Measurements from ENCODE around the gene TCEANC. TPM values are rescaled to one million over a fixed set of nuclear protein-coding genes. Genes with fewer than 3 reads are reported as not detected.

TCEANC gene
- total and polyA plus RNA-seq, 2 experiments from 2014 or later, result 2.2 to 2.4 TPM

- H3F3A ChIP-seq (ENCODE audit: insufficient read depth), result peaks cover 32% of the 10 kb centered on the region
- H3K4me2 ChIP-seq (ENCODE audit: unreplicated experiment), result no peak overlapping the region
- in situ Hi-C loops (cut with MboI), result loop anchor here (25.0 kb wide), 1 partner anchor 382 kb away; the partner anchor contains the start of gene GEMIN8
- no peak for DNase-seq
- no peaks in the 10 kb centered on the region for H3K9me2 ChIP-seq (ENCODE audit: insufficient read depth)
- no peak overlapping the region for H2AFZ ChIP-seq
- 0 out of 2 replicates have a peak, but pooled peaks cover 10% of the 10 kb centered on the region for H3K79me2 ChIP-seq (ENCODE audit: insufficient read depth)
- no peak overlapping the region for H3K4me3 ChIP-seq
- no peak overlapping the region for H3K9ac ChIP-seq
- H3K9me3 ChIP-seq (ENCODE audit: low read depth), result no peaks in the 10 kb centered on the region
- H3K36me3 ChIP-seq (ENCODE audit: low read depth), result no peaks in the 10 kb centered on the region
- 52 to 68% methylated on average over 3 of the region's 3 CpGs for WGBS, 2 experiments (ENCODE audit: low coverage in 1 of 2, low lambda C conversion rate in 2 of 2, missing lambda C conversion rate in 2 of 2)
- no peaks in the 10 kb centered on the region for H4K20me1 ChIP-seq (ENCODE audit: insufficient read depth)
- H3K27ac ChIP-seq, result no peak overlapping the region
- no peak for TF ChIP-seq EZH2phosphoT487 (IDR thresholded peaks at IDR 0.05; ENCODE audit: insufficient read depth, low read depth)
- TF ChIP-seq EZH2 (IDR thresholded peaks at IDR 0.05; ENCODE audit: insufficient read depth, poor library complexity, severe bottlenecking), result no peak
- H3K27me3 ChIP-seq (replicated peaks; ENCODE audit: insufficient read depth), result no peaks in the 10 kb centered on the region
- H3K4me1 ChIP-seq (ENCODE audit: insufficient read depth), result peaks cover 12% of the 10 kb centered on the region; the same call in 1 of the 2 replicates
These were observed 2.7 kb downstream of the TCEANC start for GRCh38 chrX:13655674-13656073.

- H4K20me1 ChIP-seq (ENCODE audit: insufficient read depth), result no peaks in the 10 kb centered on the region
- H3K79me2 ChIP-seq (ENCODE audit: insufficient read depth), result 0 out of 2 replicates have a peak, but pooled peaks cover 10% of the 10 kb centered on the region
- H3K4me2 ChIP-seq (ENCODE audit: unreplicated experiment), result peak overlapping the region; percentile 89
- peak overlapping the region; percentile 65 for H2AFZ ChIP-seq
- peaks cover 34% of the 10 kb centered on the region for H3F3A ChIP-seq (ENCODE audit: insufficient read depth)
- in situ Hi-C loops (cut with MboI), result loop anchor here (25.0 kb wide), 1 partner anchor 379 kb away; the partner anchor contains the start of gene GEMIN8
- no peaks in the 10 kb centered on the region for H3K36me3 ChIP-seq (ENCODE audit: low read depth)
- WGBS, 2 experiments (ENCODE audit: low coverage in 1 of 2, low lambda C conversion rate in 2 of 2, missing lambda C conversion rate in 2 of 2), result 0 to 2% methylated on average over 2 of the region's 2 CpGs
- no peaks in the 10 kb centered on the region for H3K9me3 ChIP-seq (ENCODE audit: low read depth)
- no peak for TF ChIP-seq EZH2phosphoT487 (IDR thresholded peaks at IDR 0.05; ENCODE audit: insufficient read depth, low read depth)
- no peak for TF ChIP-seq EZH2 (IDR thresholded peaks at IDR 0.05; ENCODE audit: insufficient read depth, poor library complexity, severe bottlenecking)
- peak; percentile 67 for DNase-seq
- H3K27ac ChIP-seq, result peak overlapping the region; percentile 94
- H3K27me3 ChIP-seq (replicated peaks; ENCODE audit: insufficient read depth), result no peaks in the 10 kb centered on the region
- peaks cover 17% of the 10 kb centered on the region for H3K4me1 ChIP-seq (ENCODE audit: insufficient read depth)
- H3K9me2 ChIP-seq (ENCODE audit: insufficient read depth), result no peaks in the 10 kb centered on the region
- H3K4me3 ChIP-seq, result peak overlapping the region; percentile 64
- peak overlapping the region; percentile 78 for H3K9ac ChIP-seq
These were observed 5.7 kb downstream of the TCEANC start for GRCh38 chrX:13658602-13659001.

GRCh38 chrX:13659063-13659462, 6.1 kb downstream of the TCEANC start:
- peak overlapping the region; percentile 64 for H3K4me3 ChIP-seq
- in situ Hi-C loops (cut with MboI), result loop anchor here (25.0 kb wide), 1 partner anchor 378 kb away; the partner anchor contains the start of gene GEMIN8
- no peaks in the 10 kb centered on the region for H3K36me3 ChIP-seq (ENCODE audit: low read depth)
- 0 to 1% methylated on average over 6 of the region's 6 CpGs for WGBS, 2 experiments (ENCODE audit: low coverage in 1 of 2, low lambda C conversion rate in 2 of 2, missing lambda C conversion rate in 2 of 2)
- peak; percentile 85 for DNase-seq
- no peaks in the 10 kb centered on the region for H4K20me1 ChIP-seq (ENCODE audit: insufficient read depth)
- 0 out of 2 replicates have a peak, but pooled peaks cover 6% of the 10 kb centered on the region for H3K79me2 ChIP-seq (ENCODE audit: insufficient read depth)
- H3K9me3 ChIP-seq (ENCODE audit: low read depth), result no peaks in the 10 kb centered on the region
- H3K27me3 ChIP-seq (replicated peaks; ENCODE audit: insufficient read depth), result no peaks in the 10 kb centered on the region
- H3K9ac ChIP-seq, result peak overlapping the region; percentile 78
- no peaks in the 10 kb centered on the region for H3K9me2 ChIP-seq (ENCODE audit: insufficient read depth)
- H3K4me1 ChIP-seq (ENCODE audit: insufficient read depth), result peaks cover 21% of the 10 kb centered on the region
- peak overlapping the region; percentile 94 for H3K27ac ChIP-seq
- peak overlapping the region; percentile 89 for H3K4me2 ChIP-seq (ENCODE audit: unreplicated experiment)
- peaks cover 36% of the 10 kb centered on the region for H3F3A ChIP-seq (ENCODE audit: insufficient read depth)
- no peak for TF ChIP-seq EZH2 (IDR thresholded peaks at IDR 0.05; ENCODE audit: insufficient read depth, poor library complexity, severe bottlenecking)
- TF ChIP-seq EZH2phosphoT487 (IDR thresholded peaks at IDR 0.05; ENCODE audit: insufficient read depth, low read depth), result no peak
- H2AFZ ChIP-seq, result peak overlapping the region; percentile 65

GRCh38 chrX:13661735-13662288, 8.9 kb downstream of the TCEANC start:
- Histone ChIP-seq H3K9me2 (ENCODE audit: insufficient read depth) (no peaks in the 10 kb centered on the region), H4K20me1 (ENCODE audit: insufficient read depth) (no peaks in the 10 kb centered on the region), H3K27me3 (replicated peaks; ENCODE audit: insufficient read depth) (no peaks in the 10 kb centered on the region), H3F3A (ENCODE audit: insufficient read depth) (peaks cover 52% of the 10 kb centered on the region), H3K79me2 (ENCODE audit: insufficient read depth) (no peaks in the 10 kb centered on the region), H3K4me2 (ENCODE audit: unreplicated experiment) (peak overlapping the region; percentile 97), H3K27ac (peak overlapping the region; percentile 89), H3K9ac (peak overlapping the region; percentile 86), H3K4me3 (peak overlapping the region; percentile 70), H3K9me3 (ENCODE audit: low read depth) (no peaks in the 10 kb centered on the region), H3K36me3 (ENCODE audit: low read depth) (no peaks in the 10 kb centered on the region), H2AFZ (peak overlapping the region; percentile 79), H3K4me1 (ENCODE audit: insufficient read depth) (peaks cover 30% of the 10 kb centered on the region)
- 10 to 16% methylated on average over 6 of the region's 6 CpGs for WGBS, 2 experiments (ENCODE audit: low coverage in 1 of 2, low lambda C conversion rate in 2 of 2, missing lambda C conversion rate in 2 of 2)
- TF ChIP-seq EZH2phosphoT487 (IDR thresholded peaks at IDR 0.05; ENCODE audit: insufficient read depth, low read depth) (no peak), EZH2 (IDR thresholded peaks at IDR 0.05; ENCODE audit: insufficient read depth, poor library complexity, severe bottlenecking) (no peak)
- in situ Hi-C loops (cut with MboI), result loop anchor here (10.0 to 25.0 kb wide), 2 partner anchors 73 to 375 kb away; partner anchors contain the start of genes GEMIN8, OFD1 and TRAPPC2
- DNase-seq, result peak; percentile 36

Data from GM23248 (cell line).